H4 (cell line): Measurements from ENCODE around the gene BANF2. TPM values are rescaled to one million over a fixed set of nuclear protein-coding genes. Genes with fewer than 3 reads are reported as not detected.
"Not testable (repeated sequence)": the region's sequence is repeated elsewhere in the genome, so short reads cannot be mapped to it uniquely, and the experiment has no call there.

Experiments
- DNase-seq: peaks from one replicate; pipeline ENCODE4 v3.0.0-alpha.2; 2015; ENCODE audit warnings: low spot score
- total RNA-seq: library from RNA; depleted of rRNA; stranded (reverse); fragments of >200 nt; shearing (Covaris generic); gene quantifications from 2 replicates; pipeline ENCODE4 v1.2.3, GENCODE V29; 2014; rRNA removed

The BANF2 gene
- not detected in 2 replicates for total RNA-seq

DNA sequence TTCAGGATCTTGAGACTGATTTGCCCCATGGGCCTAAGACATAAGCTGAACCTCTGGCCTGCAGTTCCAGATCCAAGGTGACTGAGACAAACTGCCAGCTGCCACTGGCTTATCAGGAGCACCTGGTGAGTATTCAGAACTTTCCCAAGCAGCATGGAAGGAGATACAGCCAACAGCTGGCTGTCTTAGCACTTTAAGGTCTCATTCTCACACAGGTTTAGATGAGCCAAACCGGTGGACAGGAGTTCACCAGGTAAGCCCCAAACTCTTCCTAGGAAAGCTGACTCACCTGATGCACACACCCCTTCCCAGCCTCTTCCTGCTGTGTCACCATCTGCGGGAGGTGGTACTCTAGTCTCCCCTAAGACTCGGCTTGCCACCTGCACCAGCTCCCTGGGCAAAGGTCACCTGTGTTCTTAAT lies at the start of gene BANF2:
TSS of gene BANF2 (plus strand) at position 36 of the 421 bp plus-strand sequence. CDS start 25,060 bp downstream, outside the sequence.
- no peak for DNase-seq

DNA sequence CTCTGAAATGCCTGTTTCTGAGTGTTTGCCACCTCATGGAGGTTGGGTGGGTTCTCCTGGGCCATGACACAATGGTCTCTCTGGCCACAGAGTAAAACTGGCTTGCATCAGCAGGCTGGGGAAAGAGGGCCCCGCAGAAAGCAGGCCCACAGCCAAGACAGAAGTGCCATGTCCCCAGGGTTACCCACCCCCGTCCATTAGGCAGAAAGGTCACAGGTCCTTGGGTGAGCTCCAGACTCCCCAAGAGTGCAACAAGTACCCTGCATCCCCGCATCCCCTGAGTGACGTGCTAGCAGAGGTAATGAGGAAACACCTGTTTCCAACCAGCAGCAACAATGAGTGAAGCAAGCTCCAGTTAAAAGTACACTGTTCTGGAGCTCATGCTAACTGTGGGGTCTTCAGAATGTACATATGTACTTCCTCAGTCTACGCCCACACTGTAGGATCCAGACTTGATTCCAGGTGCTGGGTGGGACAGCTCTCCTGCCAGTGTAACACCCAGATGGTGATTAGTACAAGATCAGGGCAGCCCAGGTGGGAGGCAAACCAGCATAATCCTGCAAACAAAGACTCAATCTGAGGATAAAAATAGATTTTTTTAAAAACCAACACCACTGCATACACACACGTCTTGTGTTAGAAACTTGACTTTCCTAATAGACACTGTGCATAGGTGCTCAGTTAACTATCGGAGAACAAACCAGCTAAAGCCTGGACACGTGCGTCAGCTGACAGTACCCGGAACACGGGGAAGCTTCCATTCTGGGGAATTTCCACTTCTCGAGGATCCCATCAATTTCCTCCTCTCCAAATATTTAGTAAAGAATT lies 49.3 kb upstream of the BANF2 start:
- no peak for DNase-seq

DNA sequence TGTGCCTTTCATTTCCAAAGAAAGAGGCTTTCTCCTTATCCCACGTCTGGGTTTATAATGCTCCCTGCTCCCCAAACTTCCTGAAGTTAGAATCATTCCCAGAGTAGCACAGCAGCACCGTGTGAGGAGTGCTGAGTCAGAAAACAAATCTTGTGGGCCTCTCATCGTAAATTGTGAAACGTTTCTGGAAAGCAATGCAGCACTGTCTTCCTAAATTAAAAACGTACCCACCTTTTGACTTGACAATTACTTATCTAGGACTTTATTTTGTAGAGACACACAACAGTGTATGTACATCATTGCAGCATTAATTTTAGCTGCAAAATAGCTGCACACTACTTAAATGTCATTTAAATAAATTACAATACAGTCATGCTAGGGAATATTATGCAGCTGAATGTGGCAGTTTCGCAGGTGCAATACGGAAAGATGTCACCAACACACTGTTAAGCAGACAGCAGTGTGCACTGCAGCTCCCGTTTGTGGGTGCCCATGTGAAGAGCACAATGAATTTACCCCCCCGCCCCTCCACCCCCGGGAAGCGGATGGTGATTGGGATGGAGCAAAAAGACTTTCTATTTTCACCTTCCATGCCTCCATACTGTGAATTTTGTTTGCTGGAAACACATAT lies 48.5 kb upstream of the BANF2 start:
- DNase-seq, result no peak

DNA sequence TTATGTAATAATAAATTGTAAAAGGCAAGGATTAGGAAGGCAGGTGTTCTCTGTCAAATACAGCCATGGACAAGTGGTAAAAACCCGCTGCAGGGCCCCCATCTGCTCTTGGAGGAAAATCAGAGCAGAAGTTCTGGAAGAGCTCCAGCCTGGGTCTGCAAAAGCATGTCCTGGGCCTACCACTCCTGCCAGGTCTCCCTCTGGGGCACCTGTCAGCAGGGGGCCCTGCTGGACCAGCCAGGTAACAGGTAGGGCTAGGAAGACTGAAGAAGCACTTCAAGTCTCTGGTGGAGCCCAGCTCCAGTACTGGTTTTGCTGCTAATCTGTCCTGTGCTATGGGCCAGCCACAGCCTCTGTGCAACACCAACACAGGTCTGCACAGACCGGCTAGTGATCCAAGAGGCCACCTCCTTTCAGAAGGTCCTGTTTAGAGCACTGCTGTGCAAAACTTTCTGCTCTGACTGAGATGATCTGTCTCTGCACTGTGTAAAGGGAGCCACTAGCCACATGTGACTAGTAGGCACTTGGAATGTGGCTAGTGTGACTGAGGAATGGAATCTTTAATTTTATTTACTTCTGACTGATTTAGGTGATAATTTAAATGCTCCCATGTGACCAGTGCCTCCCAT lies 47.9 kb upstream of the BANF2 start:
- DNase-seq, result no peak

DNA sequence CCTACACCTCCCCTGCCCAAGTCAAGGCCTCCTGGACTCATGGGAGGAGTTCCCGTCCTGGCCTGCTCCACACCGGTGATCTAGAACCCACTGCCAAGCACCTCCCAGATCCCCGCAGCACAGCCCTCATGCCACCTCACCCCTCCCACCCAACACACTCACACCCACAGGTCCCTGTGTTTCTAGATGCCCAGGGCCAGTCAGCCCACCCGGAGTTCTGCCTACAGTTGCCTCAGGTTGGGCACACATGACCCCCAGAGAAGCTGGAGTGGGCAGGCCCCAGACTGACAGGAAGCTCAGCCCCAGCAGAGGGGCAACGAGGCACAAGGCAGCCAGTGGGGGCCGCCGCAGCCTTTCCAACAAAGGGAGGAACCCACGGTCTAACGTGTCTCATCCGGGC lies 47.4 kb upstream of the BANF2 start:
- DNase-seq, result no peak

DNA sequence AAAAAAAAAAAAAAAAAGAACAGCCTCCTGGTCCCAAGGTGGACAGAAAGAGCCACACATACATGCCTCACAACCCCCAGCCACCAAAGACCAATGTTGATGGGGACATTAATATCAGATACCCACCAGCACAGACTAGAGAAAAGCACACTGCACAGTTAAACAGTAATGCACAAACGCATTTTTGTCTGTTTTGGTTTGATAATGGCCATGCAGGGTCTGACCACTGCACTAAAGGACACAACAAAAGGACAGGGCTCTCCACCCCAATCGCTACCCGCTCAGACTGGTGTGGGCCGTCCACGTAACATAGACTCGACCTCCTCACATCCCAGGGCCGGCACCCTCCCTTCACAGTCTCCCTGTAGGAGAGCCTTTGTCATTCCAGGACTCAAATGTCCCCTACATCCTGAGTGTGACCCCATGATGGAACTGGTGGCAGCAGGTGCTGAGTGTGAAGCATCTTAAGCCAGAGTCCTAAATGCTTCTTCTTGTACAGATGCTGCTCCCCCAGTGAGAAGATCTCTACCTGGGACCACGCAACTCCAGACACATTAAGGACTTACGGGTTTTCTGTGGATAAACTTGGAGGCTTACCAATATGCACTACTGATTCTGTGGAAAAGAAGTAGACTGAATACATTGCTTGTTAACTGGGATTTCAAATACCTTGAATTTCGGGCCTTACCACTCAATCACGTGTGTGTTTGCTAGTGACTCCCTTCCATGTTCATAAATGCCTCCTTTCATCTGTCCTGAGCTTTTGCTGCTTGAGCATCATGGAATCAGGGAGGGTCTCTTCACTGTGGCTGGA lies 45.7 kb upstream of the BANF2 start:
- DNase-seq, result no peak

DNA sequence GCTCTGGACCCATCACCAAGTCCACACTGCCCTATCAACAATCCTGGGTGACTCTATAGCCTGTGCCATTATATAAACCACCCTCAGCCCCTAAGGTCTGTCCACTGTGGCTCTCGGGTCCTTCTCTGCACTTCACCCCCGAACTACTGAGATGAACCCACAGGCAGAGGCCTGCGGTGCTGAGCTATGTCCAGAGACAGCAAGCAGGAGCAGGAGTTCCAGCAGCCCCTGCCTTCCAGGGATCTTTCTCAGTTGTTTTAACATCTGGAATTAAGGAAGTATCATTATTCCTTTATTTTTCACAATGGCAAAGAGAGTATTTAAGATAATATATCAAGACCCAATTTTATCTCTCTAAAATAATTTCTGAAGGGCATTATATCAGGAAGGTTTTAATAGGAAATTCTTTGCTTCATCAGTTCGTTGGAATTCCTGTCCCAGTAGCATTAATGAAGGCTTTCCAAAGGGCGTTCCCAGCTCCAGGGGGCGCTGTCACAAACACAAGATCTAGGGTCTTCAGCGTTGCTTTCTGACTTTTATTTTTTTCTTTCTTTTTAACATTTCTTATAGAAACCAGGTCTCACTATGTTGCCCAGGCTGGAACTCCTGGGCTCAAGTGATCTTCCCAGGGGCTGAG lies 45.0 kb upstream of the BANF2 start:
- DNase-seq, result no peak

DNA sequence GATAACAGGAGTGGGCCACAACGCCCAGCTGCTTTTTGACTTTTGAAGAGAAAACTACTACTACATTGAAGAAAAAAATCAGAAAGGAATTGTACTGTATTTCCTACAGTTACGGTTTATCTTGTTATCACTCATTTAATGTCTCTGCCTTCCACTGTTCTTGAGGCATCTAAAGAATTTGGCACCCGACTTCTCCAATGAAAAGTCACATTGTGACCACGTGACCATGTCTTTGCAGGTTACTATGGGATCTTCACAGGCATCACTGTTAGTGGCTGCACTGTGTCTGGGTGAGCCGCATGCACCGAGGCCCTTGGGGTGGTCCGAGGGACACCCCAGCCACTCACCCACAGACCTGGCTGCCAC lies 44.5 kb upstream of the BANF2 start:
- DNase-seq, result no peak

DNA sequence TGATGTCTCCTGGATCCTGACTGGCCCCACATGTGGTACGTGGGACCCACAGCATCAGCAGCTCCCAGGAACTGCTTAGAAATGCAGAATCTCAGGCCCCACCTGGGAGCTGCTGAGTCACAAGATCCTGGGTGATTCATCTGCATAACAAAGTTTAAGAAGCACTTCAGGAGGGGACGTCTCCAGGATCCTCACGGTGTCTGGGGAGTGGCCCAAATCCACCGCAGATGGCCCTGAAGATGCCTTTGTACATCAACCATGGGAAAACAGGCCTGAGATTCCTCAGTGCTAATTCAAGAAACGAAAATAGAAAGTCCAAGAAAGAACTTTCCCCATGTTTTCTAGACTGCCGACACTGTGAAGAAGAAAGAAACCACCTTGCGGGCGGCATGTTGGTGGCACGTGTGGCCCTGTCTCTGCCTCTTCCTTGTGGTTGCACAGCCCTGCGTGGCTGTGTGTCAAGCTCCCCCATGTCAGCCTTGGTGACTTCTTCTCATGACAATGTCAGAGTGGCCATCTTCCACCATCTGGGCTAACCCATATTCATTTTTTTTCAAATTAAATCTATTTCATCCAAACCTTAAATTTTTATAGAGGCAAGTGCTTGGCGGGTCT lies 43.8 kb upstream of the BANF2 start:
- no peak for DNase-seq

DNA sequence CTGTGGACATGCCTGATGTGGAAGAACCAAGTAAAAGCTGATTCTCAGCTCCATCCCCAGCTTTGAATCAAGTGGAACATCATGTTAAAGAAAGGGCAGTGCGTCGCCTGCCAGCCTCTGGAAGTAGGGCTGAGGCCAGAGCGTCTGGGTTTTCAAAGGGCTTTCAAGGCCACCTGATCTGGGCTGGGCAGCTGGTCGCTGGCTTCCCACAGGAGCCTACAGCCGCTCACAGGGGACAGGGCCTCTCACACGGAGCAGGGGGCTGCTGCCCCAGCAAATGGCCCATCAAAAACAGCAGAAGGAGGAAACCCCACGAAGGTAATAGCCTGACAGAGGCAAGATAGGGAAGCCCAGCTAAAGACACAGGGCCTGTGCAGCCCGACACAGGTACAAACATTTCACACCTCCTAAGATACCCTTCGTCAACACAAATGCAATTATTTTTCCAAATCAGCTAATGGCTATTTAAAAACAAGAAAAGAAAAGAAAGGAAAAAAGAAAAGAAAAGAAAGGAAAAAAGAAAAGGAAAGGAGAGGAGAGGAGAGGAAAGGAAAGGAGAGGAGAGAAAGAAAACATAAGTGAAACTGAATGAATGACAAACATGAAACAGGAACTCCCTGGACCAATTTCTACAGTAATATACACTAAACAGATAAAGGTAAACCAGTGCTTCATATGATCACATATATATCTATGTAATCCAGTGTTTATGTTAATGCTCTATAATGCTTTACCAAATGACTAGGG lies 42.5 kb upstream of the BANF2 start:
- DNase-seq, result no peak

DNA sequence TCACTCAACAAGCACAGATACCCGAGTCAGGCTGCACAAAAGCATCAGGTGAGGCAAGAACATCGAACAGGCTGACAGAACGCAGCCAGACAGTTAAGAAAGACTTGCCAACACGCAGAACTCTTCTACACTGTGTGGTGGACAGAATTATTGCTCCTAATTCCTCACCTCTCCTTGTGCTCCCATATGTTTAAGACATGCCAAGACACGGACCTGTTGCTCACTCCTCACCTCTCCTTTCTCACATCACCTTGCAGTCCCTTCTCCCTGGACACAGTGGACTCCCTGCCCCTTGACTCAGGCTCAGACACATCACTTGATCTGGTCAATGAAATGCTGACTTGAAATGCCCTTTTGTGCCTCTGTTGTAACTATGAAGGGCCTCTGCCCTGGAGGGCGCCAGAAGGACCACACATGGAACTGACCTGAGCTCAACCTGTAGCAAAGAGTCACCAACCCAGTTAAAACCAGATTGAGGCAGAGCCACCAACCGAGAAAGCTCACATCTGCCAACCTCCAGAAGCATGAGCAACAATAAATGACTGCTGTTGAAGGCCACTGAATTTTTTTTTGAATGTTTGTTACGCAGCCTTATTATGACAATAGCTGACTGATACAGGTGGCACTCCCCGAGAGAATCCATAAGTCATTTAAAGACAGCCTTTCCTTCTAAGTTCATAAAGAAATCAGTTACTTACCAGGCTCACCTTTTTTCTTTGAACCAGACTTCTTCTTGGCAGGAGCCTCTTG lies 41.7 kb upstream of the BANF2 start:
- no peak for DNase-seq

DNA sequence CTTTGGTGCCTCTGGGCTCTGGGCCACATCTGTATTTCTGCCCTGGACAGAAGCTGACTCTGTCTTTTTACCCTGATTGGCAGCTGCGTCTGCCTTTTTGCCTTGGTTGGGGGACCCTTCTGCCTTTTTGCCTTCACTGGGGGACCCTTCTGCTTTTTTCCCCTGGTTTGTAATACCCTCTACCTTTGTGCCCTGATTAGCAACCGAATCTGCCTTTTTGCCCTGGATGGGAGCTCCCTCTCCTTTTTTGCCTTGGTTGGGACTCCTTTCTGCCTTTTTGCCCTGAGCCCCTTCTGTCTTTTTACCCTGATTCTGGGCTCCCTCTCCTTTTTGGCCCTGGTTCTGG lies 41.1 kb upstream of the BANF2 start:
- DNase-seq, result no peak

DNA sequence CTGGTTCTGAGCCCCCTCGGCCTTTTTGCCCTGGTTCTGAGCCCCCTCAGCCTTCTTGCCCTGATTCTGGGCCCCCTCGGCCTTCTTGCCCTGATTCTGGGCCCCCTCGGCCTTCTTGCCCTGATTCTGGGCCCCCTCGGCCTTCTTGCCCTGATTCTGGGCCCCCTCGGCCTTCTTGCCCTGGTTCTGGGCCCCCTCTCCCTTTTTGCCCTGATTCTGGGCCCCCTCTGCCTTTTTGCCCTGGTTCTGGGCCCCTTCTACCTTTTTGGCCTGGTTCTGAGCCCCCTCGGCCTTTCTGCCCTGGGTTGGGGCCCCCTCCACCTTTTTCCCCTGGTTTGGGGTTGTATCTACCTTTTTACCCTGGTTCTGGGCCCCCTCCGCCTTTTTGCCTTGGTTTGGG lies 40.4 kb upstream of the BANF2 start:
- not testable (repeated sequence) for DNase-seq

DNA sequence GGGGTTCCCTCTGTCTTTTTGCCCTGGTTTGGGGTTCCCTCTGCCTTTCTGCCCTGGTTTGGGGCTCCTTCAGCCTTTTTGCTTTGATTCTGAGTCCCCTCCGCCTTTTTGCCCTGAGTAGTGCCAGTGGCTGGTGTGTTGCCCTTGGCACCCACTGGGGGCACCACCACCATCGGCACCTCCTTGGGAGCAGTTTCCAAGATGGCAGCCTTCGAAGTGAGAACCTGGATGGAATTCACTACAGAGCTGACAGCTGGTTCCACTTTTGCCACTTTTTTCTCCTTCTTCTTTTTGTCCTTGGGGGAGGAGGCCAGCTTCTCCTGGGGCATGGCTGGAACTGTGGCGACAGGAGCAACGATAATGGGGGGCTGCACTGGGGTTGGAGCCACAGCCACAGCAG lies 40.0 kb upstream of the BANF2 start:
- no peak for DNase-seq

DNA sequence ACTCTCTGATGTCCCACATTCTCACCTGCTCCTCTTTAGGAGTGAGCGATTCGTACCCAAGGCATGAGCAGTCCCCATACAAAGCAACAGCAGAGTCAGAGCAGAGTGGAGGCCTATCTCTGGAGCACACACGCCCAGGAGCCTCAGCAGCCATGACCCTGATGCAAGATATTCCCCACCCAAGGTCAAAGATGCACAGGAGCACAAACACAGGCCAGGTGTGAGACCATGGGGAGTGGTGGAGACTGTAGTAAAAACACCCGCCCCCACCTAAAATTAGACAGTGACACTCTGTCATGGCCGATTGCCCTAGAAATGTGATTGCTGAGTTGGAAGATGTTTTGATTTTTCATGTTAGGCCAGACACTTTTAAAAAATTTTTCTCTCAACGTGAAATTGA lies 39.1 kb upstream of the BANF2 start:
- no peak for DNase-seq

DNA sequence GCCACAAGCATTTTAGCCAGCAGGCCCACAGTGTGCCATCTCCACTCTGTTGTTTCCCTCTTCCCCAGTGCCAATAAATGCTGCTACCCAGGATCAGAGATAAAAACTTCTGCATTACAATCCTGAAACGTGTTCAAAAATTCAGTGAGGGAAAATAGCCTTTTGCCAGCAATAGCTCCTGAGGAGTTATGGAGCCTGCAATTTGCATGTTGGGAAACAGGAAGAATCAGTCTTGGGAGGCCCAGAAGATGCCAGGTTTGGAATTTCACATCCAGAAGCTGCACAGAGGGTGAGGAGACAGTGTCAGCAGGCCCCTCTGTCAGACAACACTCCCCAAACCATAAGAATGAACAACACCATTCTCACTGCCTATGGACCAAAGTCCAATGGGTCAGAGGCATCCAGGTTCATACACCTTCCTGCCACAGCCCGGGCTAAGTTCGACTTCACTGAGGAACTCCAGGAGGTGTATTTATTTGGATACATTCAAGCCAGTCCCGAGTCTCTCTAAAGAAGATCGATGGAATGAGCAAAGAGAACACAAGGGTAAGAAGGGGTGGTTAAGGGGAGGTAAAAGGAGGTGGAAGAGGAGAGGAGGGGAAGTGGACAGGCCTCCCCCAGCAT lies 38.5 kb upstream of the BANF2 start:
- no peak for DNase-seq

DNA sequence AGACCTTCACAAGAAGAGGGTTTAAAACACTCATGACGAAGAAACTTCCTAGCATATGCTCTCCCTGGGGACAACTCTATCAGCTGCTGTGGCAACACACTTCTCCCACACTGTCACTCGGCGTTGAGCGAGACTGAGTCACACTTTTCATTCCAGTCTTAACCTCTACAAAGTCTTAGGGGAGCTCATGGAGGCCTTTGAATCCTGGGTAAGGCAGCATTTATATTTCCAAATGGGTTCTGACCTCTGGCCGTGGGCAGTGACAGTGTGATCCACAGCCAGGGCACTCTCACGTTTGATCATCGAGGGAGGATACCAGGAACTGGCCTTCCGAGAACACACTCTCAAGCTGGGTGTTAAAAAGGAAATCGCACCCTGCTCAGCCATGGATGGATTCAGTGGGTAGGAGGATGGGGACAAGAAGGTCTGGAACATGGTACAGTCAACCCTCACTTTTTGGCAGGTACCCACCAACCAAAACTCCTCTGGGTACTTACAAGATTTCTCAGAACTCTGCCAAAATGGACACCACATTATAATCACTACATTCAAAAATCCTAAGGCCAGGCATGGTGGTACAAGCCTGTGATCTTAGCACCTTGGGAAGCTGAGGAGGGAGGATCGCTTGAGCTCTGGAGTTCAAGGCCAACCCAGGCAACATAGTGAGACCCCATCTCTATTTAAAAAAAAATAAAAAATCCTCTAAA lies 37.3 kb upstream of the BANF2 start:
- no peak for DNase-seq

DNA sequence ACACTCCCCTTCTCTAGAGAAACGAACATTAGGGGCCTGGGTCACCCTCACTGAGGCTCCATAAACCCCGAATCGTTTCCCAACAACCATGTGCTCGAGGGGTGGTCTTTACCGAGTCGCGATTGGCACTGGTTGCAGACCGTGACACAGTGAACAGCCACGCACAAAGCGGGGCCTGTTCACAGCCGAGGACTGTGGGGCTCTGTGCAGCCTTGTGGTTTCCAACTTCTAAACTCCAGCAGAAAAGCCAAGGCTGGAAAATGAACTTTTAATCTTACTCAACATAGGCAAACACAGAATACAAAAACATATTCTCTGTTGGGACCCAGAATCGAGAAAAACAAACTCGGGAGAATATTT lies 36.7 kb upstream of the BANF2 start:
- no peak for DNase-seq

DNA sequence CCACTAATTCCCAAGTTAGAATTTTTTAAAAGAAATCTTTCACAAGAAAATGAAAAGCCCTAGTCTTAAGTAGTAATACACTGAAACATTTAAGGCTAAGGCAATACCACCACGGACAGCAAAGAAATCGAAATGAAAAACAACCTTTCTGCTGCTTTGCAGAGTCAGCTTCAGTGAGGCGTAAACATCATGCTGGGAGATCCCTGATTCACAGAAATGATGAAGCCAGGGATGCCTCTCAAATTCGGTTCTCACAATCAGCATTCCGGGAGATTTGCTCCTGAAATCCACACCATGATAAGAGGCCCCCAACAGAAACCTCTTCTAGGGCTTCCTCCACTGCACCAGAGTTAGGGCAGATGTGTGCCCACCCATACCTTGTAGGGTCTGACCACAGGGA lies 36.3 kb upstream of the BANF2 start:
- DNase-seq, result no peak
